Smooth muscle cell (in vitro differentiated cells): ENCODE data around the gene PCBP2. TPM values are rescaled to one million over a fixed set of nuclear protein-coding genes. Genes with fewer than 3 reads are reported as not detected.

Source experiments
- DNase-seq: peaks from one replicate; lab custom pipeline; 2025; ENCODE audit not compliant: unreplicated experiment; lab: John Stamatoyannopoulos, UW
- H2AFZ ChIP-seq: fragments of 200-600 bp; sonication (generic); 2 replicates; pipeline ENCODE4 v1.6.0; 2016; ENCODE audit warnings: antibody characterized with exemption, low read depth, mild to moderate bottlenecking
- H3F3A ChIP-seq: fragments of 200-600 bp; sonication (generic); 2 replicates; pipeline ENCODE4 v1.6.0; 2017; ENCODE audit warnings: antibody characterized with exemption, low read depth
- H3K27ac ChIP-seq: fragments of 200-600 bp; sonication (generic); 2 replicates; pipeline ENCODE4 v1.5.1; 2016; ENCODE audit warnings: low read depth, mild to moderate bottlenecking
- H3K27me3 ChIP-seq: fragments of 200-600 bp; sonication (generic); 2 replicates; pipeline ENCODE4 v1.6.1; 2016; ENCODE audit warnings: low read depth, mild to moderate bottlenecking
- H3K36me3 ChIP-seq: fragments of 200-600 bp; sonication (generic); 2 replicates; pipeline ENCODE4 v1.5.1; 2016; ENCODE audit warnings: low read depth
- H3K4me1 ChIP-seq: fragments of 200-600 bp; sonication (generic); 2 replicates; pipeline ENCODE4 v1.5.1; 2016; ENCODE audit warnings: low read depth
- H3K4me2 ChIP-seq: fragments of 200-600 bp; sonication (generic); 2 replicates; pipeline ENCODE4 v1.6.0; 2016; ENCODE audit warnings: mild to moderate bottlenecking
- H3K4me3 ChIP-seq: fragments of 200-600 bp; sonication (generic); 2 replicates; pipeline ENCODE4 v1.5.1; 2016; ENCODE audit warnings: mild to moderate bottlenecking
- H3K79me2 ChIP-seq: fragments of 200-600 bp; sonication (generic); 2 replicates; pipeline ENCODE4 v1.6.0; 2016; ENCODE audit warnings: low read depth, mild to moderate bottlenecking
- H3K9ac ChIP-seq: fragments of 200-600 bp; sonication (generic); 2 replicates; pipeline ENCODE4 v1.6.0; 2016; ENCODE audit warnings: low read depth
- H3K9me3 ChIP-seq: fragments of 200-600 bp; sonication (generic); replicated peaks from 2 replicates; pipeline ENCODE4 v1.5.1; 2016; ENCODE audit warnings: low read depth
- H4K20me1 ChIP-seq: fragments of 200-600 bp; sonication (generic); 2 replicates; pipeline ENCODE4 v1.6.0; 2016; ENCODE audit warnings: low read depth
- CTCF ChIP-seq: fragments of 200-600 bp; sonication (generic); IDR thresholded peaks from 2 replicates; pipeline ENCODE4 v1.5.1; 2017; ENCODE audit warnings: borderline replicate concordance, mild to moderate bottlenecking, antibody characterized with exemption; ENCODE audit not compliant: insufficient read depth, poor library complexity, severe bottlenecking
- WGBS: methylation state at CpG from one replicate; pipeline ENCODE4 v1.1.7; 2016; ENCODE audit warnings: low lambda C conversion rate; 5-methylcytosine and 5-hydroxymethylcytosine counted together
- polyA plus RNA-seq: library from polyadenylated mRNA; unstranded; fragments of >200 nt; fragmentation: Nextera tagmentation; extraction: Ambion mirVana; gene quantifications from 2 replicates; pipeline ENCODE4 v1.2.1, GENCODE V29; 2016
- total RNA-seq: library from RNA; depleted of rRNA; stranded (reverse); fragments of >200 nt; gene quantifications from 2 replicates; pipeline ENCODE4 v1.2.3, GENCODE V29; 2014

Gene PCBP2
- total and polyA plus RNA-seq, 2 experiments from 2014 or later, result 90.8 to 306 TPM

DNA sequence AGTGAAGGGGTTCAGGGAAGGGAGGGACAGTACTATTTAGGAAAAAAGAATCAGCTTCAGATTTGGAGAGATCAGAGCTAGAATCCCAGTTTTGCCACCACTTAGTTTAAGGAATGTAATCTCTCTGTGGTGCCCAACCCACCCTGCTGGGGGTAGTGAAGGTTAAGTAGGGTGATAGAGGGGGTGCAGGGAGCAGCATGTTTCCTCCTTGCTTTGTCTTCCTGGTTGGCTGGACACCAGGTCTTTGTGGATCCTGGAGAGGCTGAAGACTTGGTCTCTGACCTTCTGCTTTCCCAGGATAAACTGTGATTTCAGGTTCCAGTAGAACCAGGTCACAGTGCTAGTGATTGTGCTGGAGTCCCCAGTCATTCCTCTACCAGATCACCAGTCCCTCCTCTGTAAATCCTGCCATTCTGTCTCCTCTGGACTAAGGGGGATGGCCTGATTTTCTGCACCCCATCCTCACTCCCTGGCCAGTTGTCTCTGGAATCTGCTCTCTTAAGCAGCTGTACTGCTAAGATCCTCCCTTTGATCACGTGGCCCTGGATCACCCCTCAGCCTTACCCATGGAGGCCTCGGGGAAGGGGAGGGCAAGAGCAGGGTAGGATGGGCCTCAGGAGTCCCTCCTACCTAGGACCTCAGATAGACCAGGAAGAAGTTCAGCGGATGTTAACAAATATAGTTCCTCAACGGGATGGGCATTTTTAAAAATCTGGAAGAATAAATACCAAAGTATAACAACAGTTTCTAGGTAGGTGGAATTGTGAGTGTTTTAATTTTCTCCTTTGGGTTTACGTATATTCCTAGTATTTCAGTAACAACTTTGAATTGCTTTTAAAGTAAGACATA lies 44.2 kb downstream of the PCBP2 start:
- H3K27me3 ChIP-seq, result no peaks in the 10 kb centered on the region
- peaks cover 16% of the 10 kb centered on the region for H3F3A ChIP-seq
- no peak overlapping the region for H3K9ac ChIP-seq
- H3K4me3 ChIP-seq, result peak overlapping the region; percentile 9
- 32% methylated on average over 5 of the region's 5 CpGs for WGBS
- peaks cover 42% of the 10 kb centered on the region for H3K4me1 ChIP-seq
- peak overlapping the region; percentile 54 for H3K4me2 ChIP-seq
- no peak for DNase-seq
- H3K36me3 ChIP-seq, result no peaks in the 10 kb centered on the region
- H4K20me1 ChIP-seq, result no peaks in the 10 kb centered on the region
- H2AFZ ChIP-seq, result no peak overlapping the region
- H3K9me3 ChIP-seq, result no peaks in the 10 kb centered on the region
- H3K79me2 ChIP-seq, result peaks cover 22% of the 10 kb centered on the region
- TF ChIP-seq CTCF, result no peak
- H3K27ac ChIP-seq, result peak overlapping the region; percentile 23

- H3K9me3 ChIP-seq, result no peaks in the 10 kb centered on the region
- H3K36me3 ChIP-seq, result no peaks in the 10 kb centered on the region
- H4K20me1 ChIP-seq, result no peaks in the 10 kb centered on the region
- H2AFZ ChIP-seq, result no peak overlapping the region
- H3K9ac ChIP-seq, result no peak overlapping the region
- H3K4me2 ChIP-seq, result peak overlapping the region; percentile 54
- H3K4me1 ChIP-seq, result peaks cover 42% of the 10 kb centered on the region
- H3F3A ChIP-seq, result peaks cover 16% of the 10 kb centered on the region
- peaks cover 24% of the 10 kb centered on the region for H3K79me2 ChIP-seq
- peak overlapping the region; percentile 9 for H3K4me3 ChIP-seq
- TF ChIP-seq CTCF, result no peak
- H3K27me3 ChIP-seq, result no peaks in the 10 kb centered on the region
- no peak for DNase-seq
- H3K27ac ChIP-seq, result peak overlapping the region; percentile 10
- WGBS, result 87% methylated on average over 1 of the region's 1 CpG
These were observed 44.8 kb downstream of the PCBP2 start for GRCh38 chr12:53496752-53497032.

- Histone ChIP-seq H4K20me1 (no peaks in the 10 kb centered on the region), H3K9ac (no peak overlapping the region), H3K36me3 (no peaks in the 10 kb centered on the region), H2AFZ (no peak overlapping the region), H3K4me3 (no peak overlapping the region), H3K27ac (no peak overlapping the region), H3K79me2 (peaks cover 30% of the 10 kb centered on the region), H3K27me3 (no peaks in the 10 kb centered on the region), H3K4me1 (peaks cover 42% of the 10 kb centered on the region), H3F3A (peaks cover 16% of the 10 kb centered on the region), H3K9me3 (no peaks in the 10 kb centered on the region), H3K4me2 (no peak overlapping the region)
- no peak for TF ChIP-seq CTCF
- 90% methylated on average over 3 of the region's 3 CpGs for WGBS
- DNase-seq, result no peak
These were observed 45.6 kb downstream of the PCBP2 start for GRCh38 chr12:53497461-53497860.

GRCh38 chr12:53498235-53498630 lies 46.3 kb downstream of the PCBP2 start:
- Histone ChIP-seq H3K27ac (no peak overlapping the region), H4K20me1 (no peaks in the 10 kb centered on the region), H3K4me3 (peak overlapping the region; percentile 57), H3K9me3 (no peaks in the 10 kb centered on the region), H3K36me3 (no peaks in the 10 kb centered on the region), H3K79me2 (peaks cover 30% of the 10 kb centered on the region), H3K4me2 (peak overlapping the region; percentile 93), H2AFZ (no peak overlapping the region), H3K27me3 (no peaks in the 10 kb centered on the region), H3K9ac (no peak overlapping the region), H3F3A (peaks cover 14% of the 10 kb centered on the region), H3K4me1 (peaks cover 42% of the 10 kb centered on the region)
- no peak for TF ChIP-seq CTCF
- 73% methylated on average over 2 of the region's 2 CpGs for WGBS
- DNase-seq, result no peak
